ENCODE data around the gene RASL10B.

RASL10B gene

GRCh38 chr17:35766489-35766877, 35.0 kb downstream of the RASL10B start:
- DNase-seq = no peak

DNA sequence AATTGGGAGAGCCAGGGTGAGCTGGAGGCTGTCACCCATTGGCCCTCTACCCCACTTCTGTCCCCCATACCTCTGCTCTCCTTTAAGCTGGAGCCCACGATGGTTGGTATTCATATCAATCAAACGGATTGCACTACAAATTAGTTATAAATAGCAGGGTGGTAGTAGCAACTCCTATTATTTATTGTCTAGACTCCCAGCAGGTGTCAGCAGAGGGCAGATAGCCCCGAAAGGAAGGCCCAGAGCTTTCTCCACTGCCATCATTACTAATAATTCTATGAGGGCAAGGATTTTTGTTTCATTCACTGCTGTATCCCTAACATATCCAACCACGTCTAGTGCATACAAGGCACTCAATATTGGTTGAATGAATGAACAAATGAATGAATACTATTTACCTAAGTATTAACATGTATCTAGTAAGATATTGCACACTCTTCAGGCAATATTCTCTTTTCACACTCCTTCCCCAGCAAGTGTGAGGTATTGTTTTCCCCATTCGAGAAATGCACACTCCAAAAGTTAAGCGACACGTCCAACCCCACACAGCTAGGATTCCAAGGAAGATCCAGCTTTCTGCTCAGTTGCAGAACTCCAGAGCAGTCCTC, 35.6 kb downstream of the RASL10B start:
- DNase-seq = no peak

DNA sequence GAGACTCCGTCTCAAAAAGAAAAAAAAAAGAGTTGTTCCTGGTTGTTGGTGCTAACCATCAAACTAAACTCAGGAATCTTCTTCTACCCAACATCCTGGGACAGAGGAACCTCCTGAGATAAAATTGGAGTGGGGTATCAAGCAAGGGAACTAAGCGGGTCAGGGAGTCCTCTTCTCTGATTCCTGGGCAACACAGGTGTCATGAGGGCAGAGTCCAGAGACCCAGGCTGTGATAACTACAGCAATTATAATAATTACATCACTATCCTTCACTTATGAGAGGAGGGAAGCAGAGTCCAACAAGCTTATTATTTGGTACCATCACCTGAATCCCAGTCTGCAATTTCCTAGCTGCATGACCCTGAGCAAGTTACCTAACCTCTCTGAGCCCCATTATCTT, 37.4 kb downstream of the RASL10B start:
- no peak for DNase-seq

GRCh38 chr17:35769895-35770486, 38.6 kb downstream of the RASL10B start:
- no peak for DNase-seq

DNA sequence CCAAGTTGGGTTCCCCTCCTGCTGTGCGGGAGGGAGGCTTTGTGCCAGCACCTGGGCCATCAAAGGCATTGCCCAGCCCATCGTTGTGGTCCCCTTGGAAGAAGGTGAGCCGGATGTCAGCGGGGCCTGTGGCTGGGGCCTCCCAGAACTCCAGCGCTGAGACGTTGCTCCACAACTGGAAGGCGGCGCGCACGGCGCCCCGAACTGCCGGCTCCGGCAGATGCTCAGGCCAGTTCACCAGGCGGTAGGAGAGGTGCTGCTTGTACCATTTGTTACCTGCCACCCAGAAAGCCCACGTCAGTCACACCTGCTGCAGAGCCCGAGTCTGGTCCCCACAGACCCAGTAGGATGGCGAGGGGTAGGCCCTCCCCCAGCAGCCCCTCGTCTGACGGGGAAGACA, 41.7 kb downstream of the RASL10B start:
- no peak for DNase-seq

DNA sequence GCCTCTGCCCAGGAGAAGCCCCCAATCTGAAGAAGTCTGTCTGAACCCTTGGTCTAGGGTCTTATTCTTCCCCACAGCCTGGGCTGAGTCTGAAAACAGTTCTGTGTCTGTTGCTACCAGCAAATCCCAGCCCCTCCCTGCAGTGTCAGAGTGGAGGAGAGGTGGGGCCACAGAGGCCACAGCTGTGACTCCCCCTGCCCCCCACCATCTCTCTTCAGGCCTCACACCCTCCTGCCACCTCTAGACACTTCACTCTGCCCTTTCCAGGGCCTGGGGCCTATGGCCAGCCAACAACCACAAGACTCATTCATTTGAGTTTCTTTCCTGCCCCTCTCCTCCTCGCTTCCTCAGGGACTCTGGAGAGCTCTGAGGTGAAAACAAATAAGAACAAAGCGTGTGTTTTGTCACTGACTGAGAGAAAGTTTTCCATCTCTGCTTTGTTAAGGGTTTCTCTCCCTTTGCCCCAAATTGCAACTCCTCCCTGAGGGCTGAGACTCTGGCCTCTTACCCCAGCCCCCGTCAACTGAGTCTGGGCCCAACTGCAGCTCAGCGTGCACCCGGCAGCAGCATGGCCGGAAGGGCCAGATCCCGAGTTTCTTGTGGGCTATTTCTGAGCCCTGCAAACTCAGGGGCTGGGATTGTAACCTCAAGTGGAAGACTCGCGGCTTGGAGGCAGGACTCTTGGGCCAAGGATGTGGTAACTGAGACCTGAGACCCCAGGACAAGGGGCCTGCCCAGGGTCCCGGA, 42.4 kb downstream of the RASL10B start:
- no peak for DNase-seq

DNA sequence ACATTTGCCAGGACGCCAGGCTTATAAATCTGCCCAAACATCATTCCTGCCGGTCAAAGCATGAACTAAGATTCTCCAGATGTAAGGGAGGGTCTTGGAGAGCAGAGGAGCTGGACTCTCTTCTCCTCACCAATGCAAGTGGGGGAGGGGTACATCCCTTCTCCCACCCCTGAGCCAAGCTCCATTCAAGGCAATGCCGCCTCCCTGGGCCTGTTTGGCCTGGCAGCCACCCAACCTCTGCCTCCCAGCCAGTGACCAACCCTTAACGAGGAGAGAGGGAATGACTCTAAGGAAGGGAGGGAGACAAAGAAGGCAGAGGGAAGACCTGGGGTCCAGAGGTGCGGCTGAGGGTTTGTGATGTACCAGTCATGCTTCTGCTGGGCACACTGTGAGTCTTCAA, 43.1 kb downstream of the RASL10B start:
- no peak for DNase-seq

- no peak for DNase-seq
Measured at GRCh38 chr17:35775039-35775438, 43.6 kb downstream of the RASL10B start.

- no peak for DNase-seq
Measured at GRCh38 chr17:35775583-35775982, 44.1 kb downstream of the RASL10B start.

GRCh38 chr17:35778641-35779196, 47.3 kb downstream of the RASL10B start:
- no peak for DNase-seq

DNA sequence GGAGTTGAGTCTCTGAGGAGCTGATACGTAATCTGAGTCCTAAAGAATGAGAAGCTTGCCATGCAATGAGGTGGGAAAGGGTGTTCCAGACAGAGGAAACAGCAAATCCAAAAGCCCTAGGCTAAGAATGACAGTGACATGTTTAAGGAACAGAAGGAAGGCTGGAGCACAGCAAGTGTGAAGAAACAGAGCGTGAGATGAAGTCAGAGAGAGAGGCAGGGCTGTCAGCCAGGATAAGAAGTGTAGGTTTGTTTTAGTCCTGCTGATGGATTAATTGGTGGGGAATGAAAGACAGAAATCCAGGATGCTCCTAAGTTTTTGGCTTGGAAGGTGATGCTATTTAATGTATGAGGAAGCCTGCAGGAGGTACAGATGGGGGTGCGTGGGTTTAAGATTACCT, 49.5 kb downstream of the RASL10B start:
- no peak for DNase-seq

- no peak for DNase-seq
Measured at GRCh38 chr17:35784895-35785294, 53.5 kb downstream of the RASL10B start.

- DNase-seq = no peak
Measured at GRCh38 chr17:35786941-35787432, 55.5 kb downstream of the RASL10B start.

DNA sequence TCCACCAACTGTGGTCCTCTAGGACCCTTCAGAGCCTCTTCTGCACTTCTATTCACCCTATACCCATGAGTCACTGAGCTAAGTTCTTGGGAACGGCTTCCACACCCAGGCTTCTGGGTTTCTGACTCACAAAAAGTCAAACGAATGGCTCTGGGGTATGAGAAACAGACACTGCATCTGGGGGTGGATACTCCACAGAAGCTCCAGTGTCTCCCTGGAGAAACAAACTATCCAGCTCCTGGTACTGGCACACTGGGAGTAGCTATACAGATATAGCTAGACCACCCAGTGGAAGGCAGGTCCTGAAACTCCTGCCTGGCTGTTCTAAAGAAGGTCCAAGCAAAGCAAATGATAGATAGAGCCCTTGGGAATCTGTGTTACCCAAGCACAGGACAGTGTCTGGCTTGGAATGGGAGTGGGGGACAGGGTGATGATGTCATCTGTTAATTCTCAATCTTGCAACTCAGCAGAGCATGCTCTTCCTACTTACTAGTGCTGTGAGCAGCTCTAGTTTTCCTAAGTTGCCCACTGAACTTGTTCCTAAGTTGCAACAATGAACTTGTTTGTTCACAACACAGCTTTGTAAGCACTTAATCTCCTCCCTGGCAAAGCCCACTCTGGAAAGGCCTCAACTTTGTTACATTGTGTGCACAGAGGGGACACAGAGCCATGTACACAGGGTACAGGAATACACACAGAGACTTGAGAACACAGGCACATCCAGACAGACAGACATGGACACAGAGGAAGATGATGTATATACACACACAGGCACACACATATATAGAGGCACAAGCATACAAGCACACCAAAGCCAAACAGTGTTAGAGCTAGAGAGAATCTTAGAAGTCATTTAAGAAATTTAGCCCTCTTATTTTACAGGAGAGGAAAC, 57.3 kb downstream of the RASL10B start:
- peak; percentile 84 for DNase-seq

DNA sequence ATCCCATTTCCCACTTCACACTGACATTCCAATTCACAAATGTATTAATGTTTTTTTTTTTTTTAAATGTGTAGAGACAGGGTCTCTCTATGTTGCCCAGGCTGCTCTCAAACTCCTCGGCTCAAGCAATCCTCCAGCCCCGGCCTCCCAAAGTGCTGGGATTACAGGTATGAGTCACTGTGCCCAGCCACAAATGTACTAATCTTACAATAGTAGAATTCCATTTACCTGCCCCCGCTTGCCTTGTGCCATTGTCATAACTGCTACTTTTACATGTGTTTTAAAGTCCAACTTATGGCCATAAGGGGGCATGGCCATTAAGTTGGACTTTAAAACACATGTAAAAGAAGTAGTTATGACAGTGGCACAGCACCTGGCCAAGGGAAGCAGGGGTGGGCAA, 59.4 kb downstream of the RASL10B start:
- no peak for DNase-seq

DNA sequence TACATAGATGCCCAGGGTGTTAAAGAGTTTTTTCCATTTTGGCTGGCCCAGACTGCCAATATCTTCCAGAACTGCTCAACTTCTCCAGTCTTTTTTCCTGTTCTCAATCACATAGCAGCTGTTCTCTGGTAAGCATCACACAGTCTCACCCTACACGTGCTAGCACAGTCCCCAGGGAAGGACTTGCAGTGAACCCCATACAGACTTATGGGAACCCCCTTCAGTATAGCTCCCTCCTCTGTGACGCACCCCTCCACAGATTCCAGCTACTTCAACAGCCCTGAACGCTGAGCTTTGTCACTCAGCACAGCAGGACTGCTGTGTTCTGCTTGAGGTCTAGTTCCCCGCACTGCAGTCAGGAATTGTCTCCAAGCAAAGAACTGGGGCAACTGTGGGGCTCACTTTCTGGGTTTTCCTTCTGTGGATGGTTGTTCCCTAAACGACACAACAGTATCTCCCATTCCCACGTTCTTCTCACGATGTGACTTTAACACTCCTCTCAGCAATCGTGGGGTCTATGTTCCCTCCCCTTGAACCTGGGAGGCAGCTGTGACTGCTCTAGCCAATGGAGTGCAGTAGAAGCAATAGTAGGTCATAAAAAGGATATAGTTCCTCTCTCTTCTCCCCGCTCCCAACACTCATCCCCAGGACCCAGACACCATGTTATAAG, 60.4 kb downstream of the RASL10B start:
- no peak for DNase-seq

All from amniotic stem cell (primary cell).